A549 (cell line): ENCODE results near the gene GGA1. TPM values are rescaled to one million over a fixed set of nuclear protein-coding genes. Genes with fewer than 3 reads are reported as not detected.

Experiments used
- ATAC-seq, 2 experiments: fragments of 200-7000 bp in 1 of 2; fragments of >200 bp in 1 of 2; cut with Nextera tagmentation in 1 of 2; cut with Tn5 transposase in 1 of 2; 3 replicates each; pipeline versions ENCODE4 v1.8.0 to v1.9.1; 2018 to 2020; ENCODE audit warnings: mild to moderate bottlenecking in 1 of 2, moderate library complexity in 1 of 2
- CTCF ChIA-PET: fragments of 300-600 bp; sonication (Branson Sonifier 250); formaldehyde crosslinking; extraction: SDS; loops from one replicate; lab custom pipeline; 2021; ENCODE audit warnings: antibody characterized with exemption, inconsistent platforms; lab: Yijun Ruan, JAX
- POLR2A ChIA-PET: fragments of 350-600 bp; formaldehyde crosslinking; extraction: SDS; loops from one replicate; lab custom pipeline; 2021; ENCODE audit warnings: antibody characterized with exemption, inconsistent platforms; lab: Yijun Ruan, JAX
- DNase-seq, 2 experiments: peaks; one replicate each; pipeline versions ENCODE4 v3.0.0 to v3.0.0-alpha.2; 2011 to 2016; ENCODE audit warnings: low read depth in 1 of 2, low spot score in 1 of 2
- FAIRE-seq: peaks from 2 replicates; lab custom pipeline; 2011; peaks lifted over from hg19 to GRCh38; lab: Jason Lieb, UNC
- H3K27ac ChIP-seq, 2 experiments: fragments of >200 bp; sonication (Bioruptor Twin); formaldehyde crosslinking; 3 replicates each; pipeline ENCODE4 v1.5.1; 2016 to 2017
- H3K4me1 ChIP-seq: fragments of >200 bp; sonication (Bioruptor Twin); formaldehyde crosslinking; 3 replicates; pipeline ENCODE4 v1.6.1; 2016
- H3K4me2 ChIP-seq: fragments of >200 bp; sonication (Bioruptor Twin); formaldehyde crosslinking; 3 replicates; pipeline ENCODE4 v1.6.1; 2016
- H3K4me3 ChIP-seq: fragments of >200 bp; sonication (Bioruptor Twin); formaldehyde crosslinking; 3 replicates; pipeline ENCODE4 v1.5.1; 2016
- H3K9me3 ChIP-seq: fragments of >200 bp; sonication (Bioruptor Twin); formaldehyde crosslinking; 3 replicates; pipeline ENCODE4 v1.6.1; 2016
- ATOH8 ChIP-seq: fragments of 250-450 bp; sonication (Bioruptor Pico); IDR thresholded peaks from 2 replicates; pipeline ENCODE4 v1.5.0; 2020; ENCODE audit warnings: low read depth, mild to moderate bottlenecking, moderate library complexity
- CBX2 ChIP-seq: fragments of 200-600 bp; sonication (generic); IDR thresholded peaks from 2 replicates; pipeline ENCODE4 v1.6.1; 2016; ENCODE audit warnings: low read depth, mild to moderate bottlenecking, borderline replicate concordance
- CBX8 ChIP-seq: fragments of 200-600 bp; sonication (generic); IDR thresholded peaks from 2 replicates; pipeline ENCODE4 v1.6.1; 2016
- CTCF ChIP-seq: fragments of >200 bp; sonication (Bioruptor Twin); formaldehyde crosslinking; IDR thresholded peaks from 3 replicates; pipeline ENCODE4 v1.5.1; 2016
- E2F6 ChIP-seq: IDR thresholded peaks from 2 replicates; pipeline ENCODE4 v1.6.1; 2012; ENCODE audit warnings: low read depth, borderline replicate concordance
- EHMT2 ChIP-seq: fragments of 200-600 bp; sonication (generic); IDR thresholded peaks from 2 replicates; pipeline ENCODE4 v1.6.1; 2016; ENCODE audit warnings: antibody characterized with exemption, low read depth, mild to moderate bottlenecking, moderate library complexity
- ELK1 ChIP-seq: fragments of 150-350 bp; IDR thresholded peaks from 2 replicates; pipeline ENCODE4 v1.6.1; 2014; ENCODE audit warnings: low read depth, mild to moderate bottlenecking, low read length
- EP300 ChIP-seq, 2 experiments: fragments of >200 bp; sonication (Bioruptor Twin); formaldehyde crosslinking; IDR thresholded peaks; 2 replicates in 1 of 2; 3 replicates in 1 of 2; pipeline ENCODE4 v1.6.1; 2016 to 2017
- ESRRA ChIP-seq: fragments of 150-350 bp; IDR thresholded peaks from 2 replicates; pipeline ENCODE4 v1.6.1; 2014; ENCODE audit warnings: mild to moderate bottlenecking, low read length, borderline replicate concordance
- FOSB ChIP-seq: fragments of 250-450 bp; sonication (Bioruptor Pico); IDR thresholded peaks from 2 replicates; pipeline ENCODE4 v1.5.0; 2020; ENCODE audit warnings: mild to moderate bottlenecking, moderate library complexity
- FOXS1 ChIP-seq: fragments of 250-450 bp; sonication (Bioruptor Pico); IDR thresholded peaks from 2 replicates; pipeline ENCODE4 v1.5.0; 2020; ENCODE audit warnings: mild to moderate bottlenecking, moderate library complexity
- HEYL ChIP-seq: fragments of 250-450 bp; sonication (Bioruptor Pico); IDR thresholded peaks from 2 replicates; pipeline ENCODE4 v1.8.0; 2021; ENCODE audit warnings: mild to moderate bottlenecking, moderate library complexity
- HOXB13 ChIP-seq: fragments of 250-450 bp; sonication (Bioruptor Pico); IDR thresholded peaks from 2 replicates; pipeline ENCODE4 v1.5.0; 2020; ENCODE audit warnings: low read depth, mild to moderate bottlenecking, moderate library complexity
- JUNB ChIP-seq: fragments of >200 bp; sonication (Bioruptor Twin); formaldehyde crosslinking; IDR thresholded peaks from 2 replicates; pipeline ENCODE4 v1.6.1; 2016
- KDM5A ChIP-seq: fragments of 200-600 bp; sonication (generic); IDR thresholded peaks from 2 replicates; pipeline ENCODE4 v1.6.1; 2016; ENCODE audit warnings: antibody characterized with exemption, mild to moderate bottlenecking
- MAZ ChIP-seq: fragments of 150-350 bp; IDR thresholded peaks from 2 replicates; pipeline ENCODE4 v1.6.1; 2014; ENCODE audit warnings: antibody characterized with exemption, low read depth, low read length, borderline replicate concordance
- NPAS2 ChIP-seq: fragments of 250-450 bp; sonication (Bioruptor Pico); IDR thresholded peaks from 2 replicates; pipeline ENCODE4 v1.8.0; 2022; ENCODE audit warnings: mild to moderate bottlenecking, moderate library complexity, borderline replicate concordance
- PHF8 ChIP-seq: fragments of 200-600 bp; sonication (generic); IDR thresholded peaks from 2 replicates; pipeline ENCODE4 v1.6.1; 2016; ENCODE audit warnings: low read depth, mild to moderate bottlenecking, antibody characterized with exemption, moderate library complexity, borderline replicate concordance
- POLR2AphosphoS2 ChIP-seq: conservative IDR thresholded peaks from 2 replicates; pipeline ENCODE4 v1.6.1; 2012; ENCODE audit warnings: low read length, improper control_type of control experiment, inconsistent platforms
- RARB ChIP-seq: fragments of 250-450 bp; sonication (Bioruptor Pico); IDR thresholded peaks from 2 replicates; pipeline ENCODE4 v1.8.0; 2021; ENCODE audit warnings: mild to moderate bottlenecking, moderate library complexity
- RCOR1 ChIP-seq: fragments of 150-350 bp; IDR thresholded peaks from 2 replicates; pipeline ENCODE4 v1.6.1; 2014; ENCODE audit warnings: antibody characterized with exemption, low read length, low read depth
- RNF2 ChIP-seq: fragments of 200-600 bp; sonication (generic); IDR thresholded peaks from 2 replicates; pipeline ENCODE4 v1.6.1; 2016; ENCODE audit warnings: low read depth, mild to moderate bottlenecking, antibody characterized with exemption, moderate library complexity, borderline replicate concordance
- SREBF2 ChIP-seq: fragments of 450-650 bp; IDR thresholded peaks from 2 replicates; pipeline ENCODE4 v1.6.1; 2014; ENCODE audit warnings: mild to moderate bottlenecking, moderate library complexity
- ZC3H11A ChIP-seq: fragments of 450-650 bp; IDR thresholded peaks from 2 replicates; pipeline ENCODE4 v1.6.1; 2014; ENCODE audit warnings: antibody characterized with exemption, mild to moderate bottlenecking
- ZFP36 ChIP-seq: fragments of 450-650 bp; IDR thresholded peaks from 2 replicates; pipeline ENCODE4 v1.6.1; 2014; ENCODE audit warnings: borderline replicate concordance; ENCODE audit not compliant: partially characterized antibody
- ZSCAN20 ChIP-seq: fragments of 250-450 bp; sonication (Bioruptor Pico); IDR thresholded peaks from 2 replicates; pipeline ENCODE4 v1.8.0; 2022; ENCODE audit warnings: mild to moderate bottlenecking, moderate library complexity
- WGBS: methylation state at CpG from one replicate; pipeline ENCODE4 v1.1.6; 2017; ENCODE audit errors: missing lambda C conversion rate; 5-methylcytosine and 5-hydroxymethylcytosine counted together
- polyA plus RNA-seq, 4 experiments: library from polyadenylated mRNA; depleted of rRNA in 3 of 4; stranded (reverse); fragments of >200 nt; fragmentation: RNase III in 1 of 4; extraction: RNeasy Plus Mini Kit Qiagen cat#74134 plus additional on column Dnase treatment in 1 of 4; gene quantifications; 2 replicates in 3 of 4; 3 replicates in 1 of 4; pipeline ENCODE4 v1.2.3, GENCODE V29; 2011 to 2017

GGA1 gene
- polyA plus RNA-seq, 2 of the 4 experiments (the other 2 are of a cell fraction) = 22.0 to 26.1 TPM

GRCh38 chr22:37665487-37665886 lies 56.9 kb downstream of the GGA1 start:
- no peak for FAIRE-seq
- no peak overlapping the region for H3K4me2 ChIP-seq
- POLR2A ChIA-PET = no interaction called here
- H3K27ac ChIP-seq = no peak overlapping the region
- 95% methylated on average over 12 of the region's 24 CpGs for WGBS
- CTCF ChIA-PET = interaction anchor here (0.6 to 5.3 kb wide), 3 partner anchors 16 to 31 kb away, joined by 3 to 17 read pairs (median 3); no protein-coding TSS in a partner anchor
- H3K4me3 ChIP-seq = no peak overlapping the region
- TF ChIP-seq ESRRA (no peak), RNF2 (no peak), ATOH8 (CRISPR knock-in tag) (no peak), ZSCAN20 (CRISPR knock-in tag) (no peak), MAZ (no peak), POLR2AphosphoS2 (no peak), KDM5A (no peak), RCOR1 (no peak), CBX2 (no peak), EHMT2 (no peak), JUNB (no peak)
- TF ChIP-seq, all 56 proteins: peak for 0
- no peaks in the 10 kb centered on the region; the same call in 2 of the 3 replicates for H3K4me1 ChIP-seq
- no peaks in the 10 kb centered on the region for H3K9me3 ChIP-seq
- ATAC-seq (no peak), DNase-seq (no peak)

DNA sequence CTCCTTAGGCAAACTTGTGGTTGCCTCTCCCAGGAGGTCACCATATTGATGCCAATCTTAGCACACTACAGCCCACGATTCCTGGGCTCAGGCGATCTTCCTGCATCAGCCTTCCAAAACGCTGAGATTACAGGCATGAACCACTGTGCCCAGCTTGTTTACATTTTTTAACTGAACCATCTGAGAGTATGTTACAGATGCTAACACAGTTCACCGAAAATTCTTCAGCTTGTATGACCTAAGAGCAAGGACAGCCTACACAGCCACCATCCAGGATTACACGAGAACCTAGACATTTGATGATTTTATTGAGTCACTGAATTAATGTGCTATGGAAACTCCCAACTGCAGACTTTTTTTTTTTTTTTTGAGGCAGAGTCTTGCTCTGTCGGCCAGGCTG lies 61.0 kb downstream of the GGA1 start:
- Histone ChIP-seq H3K4me1 (peaks cover 2% of the 10 kb centered on the region; the same call in 1 of the 3 replicates), H3K4me2 (no peak overlapping the region), H3K27ac (no peak overlapping the region), H3K9me3 (no peaks in the 10 kb centered on the region), H3K4me3 (no peak overlapping the region)
- DNase-seq (no peak), FAIRE-seq (no peak), ATAC-seq (no peak)
- ChIA-PET CTCF (interaction anchor here (0.6 to 15.2 kb wide), 5 partner anchors 9 to 125 kb away, joined by 3 to 152 read pairs (median 4); partner anchors contain the start of gene PDXP), POLR2A (no interaction called here)
- TF ChIP-seq FOXS1 (CRISPR knock-in tag) = no peak
- no peak for TF ChIP-seq ZFP36
- TF ChIP-seq EP300 (IDR thresholded peaks at IDR 0.05) = no peak
- TF ChIP-seq CBX8 = no peak
- no peak for TF ChIP-seq NPAS2 (CRISPR knock-in tag)
- no peak for TF ChIP-seq CTCF
- TF ChIP-seq E2F6 = no peak
- no peak for TF ChIP-seq SREBF2
- no peak for TF ChIP-seq PHF8
- no peak for TF ChIP-seq RARB
- TF ChIP-seq ZC3H11A = no peak
- no peak for TF ChIP-seq HOXB13 (CRISPR knock-in tag)
- no peak for TF ChIP-seq FOSB (CRISPR knock-in tag)
- TF ChIP-seq JUNB = no peak
- TF ChIP-seq CBX2 = no peak
- no peak for TF ChIP-seq ELK1
- no peak for TF ChIP-seq ATOH8 (CRISPR knock-in tag)
- TF ChIP-seq HEYL (CRISPR knock-in tag) = no peak
- whole genome bisulfite sequencing = 71% methylated on average over 5 of the region's 6 CpGs
